NCI-H1694 (cell line): Measurements from ENCODE around the gene ARHGEF33.

Experiments used
- DNase-seq: peaks from one replicate; lab custom pipeline; 2025; lab: John Stamatoyannopoulos, UW

ARHGEF33 gene

DNA sequence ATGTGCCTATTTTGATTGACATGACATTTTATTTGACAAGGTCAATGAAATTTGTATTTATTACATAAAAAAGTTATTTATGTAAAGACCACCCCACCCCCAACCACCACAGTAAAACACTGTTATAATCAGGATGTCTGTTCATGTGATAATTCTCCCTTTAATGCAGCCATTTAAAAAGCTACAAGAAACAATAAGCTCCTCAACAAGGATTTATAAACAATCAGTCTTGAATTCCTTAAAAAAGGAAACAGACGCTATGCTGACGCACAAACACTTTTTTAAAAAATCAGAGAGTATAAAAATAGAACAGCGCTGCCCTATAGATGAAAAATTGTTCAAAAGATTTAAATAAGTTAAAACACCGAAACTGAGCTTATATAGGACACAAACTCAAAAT lies 129.0 kb downstream of the ARHGEF33 start:
- no peak for DNase-seq

DNA sequence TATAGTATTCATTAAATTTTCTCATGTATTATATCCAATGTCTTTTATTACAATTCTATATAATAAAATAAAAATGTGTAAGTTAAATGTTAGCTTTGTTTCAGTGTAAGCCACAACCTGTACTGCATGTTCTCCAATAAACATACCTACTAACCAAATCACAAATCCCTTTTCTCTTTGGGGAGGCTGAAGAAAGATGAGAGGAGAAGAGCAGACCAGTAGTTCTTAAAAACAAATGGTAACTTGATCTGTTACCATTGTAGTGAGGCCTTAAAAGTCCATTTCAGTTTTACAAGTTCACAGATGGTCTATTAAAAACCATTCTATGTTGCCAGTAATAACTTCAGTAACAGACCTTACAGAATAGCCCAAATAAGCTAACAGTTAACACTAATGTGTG lies 130.7 kb downstream of the ARHGEF33 start:
- DNase-seq = no peak

GRCh38 chr2:39022642-39023235 lies 133.1 kb downstream of the ARHGEF33 start:
- DNase-seq = no peak

DNA sequence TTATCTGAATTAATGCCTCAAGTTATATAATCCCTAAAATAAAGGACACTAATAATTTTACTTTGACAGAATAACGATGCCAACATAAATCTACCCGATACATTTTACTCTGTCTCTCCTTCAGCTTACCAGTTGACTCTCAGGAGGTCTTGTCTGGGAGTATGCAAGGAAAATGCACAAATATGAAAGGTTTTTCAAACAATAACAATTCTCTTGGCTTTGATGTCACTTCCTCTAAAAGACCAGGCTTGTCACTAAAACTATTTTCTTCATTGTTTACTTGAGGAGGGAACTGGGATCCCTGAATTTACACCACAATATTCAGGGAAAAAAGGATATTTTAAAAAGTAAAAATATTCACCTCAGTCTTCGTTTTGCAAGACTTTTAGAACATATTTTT lies 134.0 kb downstream of the ARHGEF33 start:
- DNase-seq = no peak

DNA sequence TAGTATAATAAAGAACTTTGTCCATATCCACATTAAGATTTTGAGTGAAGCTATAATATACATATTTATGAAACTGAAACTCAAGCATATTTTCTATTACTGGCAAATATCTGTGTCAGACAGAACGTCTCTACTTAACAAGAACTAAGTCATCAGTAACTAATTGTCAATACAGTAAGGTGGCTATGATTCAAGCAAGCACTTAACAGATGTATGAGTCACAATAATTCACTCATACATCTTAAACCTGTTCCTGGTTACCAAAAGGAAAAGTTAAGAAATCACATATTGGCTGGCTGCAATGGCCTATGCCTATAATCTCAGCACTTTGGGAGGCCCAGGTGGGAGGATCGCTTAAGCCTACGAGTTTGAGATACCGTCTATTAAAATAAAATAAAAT lies 135.2 kb downstream of the ARHGEF33 start:
- DNase-seq = no peak
